Measurements from ENCODE around the gene MSRB1. TPM values are rescaled to one million over a fixed set of nuclear protein-coding genes. Genes with fewer than 3 reads are reported as not detected.
A peak's percentile ranks its signal among the peaks of the same experiment; 100 is the strongest.
"Not testable (repeated sequence)": the region's sequence is repeated elsewhere in the genome, so short reads cannot be mapped to it uniquely, and the experiment has no call there.

Gene MSRB1
- total RNA-seq, 1 experiment from 2014 or later: 5.8 TPM

- Mint-ChIP-seq H3K27ac (ENCODE audit: low read depth, unreplicated experiment) (peak overlapping the region; percentile 95), H3K4me3 (ENCODE audit: unreplicated experiment) (peak overlapping the region; percentile 78), H3K36me3 (ENCODE audit: insufficient read depth, unreplicated experiment) (peaks cover 56% of the 10 kb centered on the region), H3K4me1 (ENCODE audit: insufficient read depth, unreplicated experiment) (peaks cover 20% of the 10 kb centered on the region), H3K9me3 (ENCODE audit: unreplicated experiment) (no peaks in the 10 kb centered on the region), H3K27me3 (ENCODE audit: insufficient read depth, unreplicated experiment) (no peaks in the 10 kb centered on the region)
- CTCF ChIA-PET: interaction anchor here (0.5 to 1.4 kb wide), 5 partner anchors 39 to 103 kb away, joined by 3 to 5 read pairs (median 3); no protein-coding TSS in a partner anchor
- no peak for TF ChIP-seq CTCF (IDR thresholded peaks at IDR 0.05; ENCODE audit: unreplicated experiment)
- intact Hi-C loops (cut with micrococcal nuclease): no loop called here
- POLR2A ChIA-PET: interaction anchor here (0.5 to 8.9 kb wide), 40 partner anchors 8 to 550 kb away, joined by 3 to 72 read pairs (median 6); partner anchors contain the start of genes FAHD1, GFER, HAGH and MSRB1
- DNase-seq (ENCODE audit: unreplicated experiment): no peak
- BruUV-seq (replicated peaks): TSS peak; percentile 74
Measured at GRCh38 chr16:1965396-1966001, 22.5 kb upstream of the MSRB1 start.

GRCh38 chr16:1964506-1965395 lies 21.8 kb upstream of the MSRB1 start, which contains the start of gene RPS2:
Gene RPS2, minus strand, starts transcription at chr16:1964826. Its CDS starts 201 bp downstream, at chr16:1964625.
- Mint-ChIP-seq H3K36me3 (ENCODE audit: insufficient read depth, unreplicated experiment) (peaks cover 60% of the 10 kb centered on the region), H3K27me3 (ENCODE audit: insufficient read depth, unreplicated experiment) (no peaks in the 10 kb centered on the region), H3K9me3 (ENCODE audit: unreplicated experiment) (no peaks in the 10 kb centered on the region), H3K4me3 (ENCODE audit: unreplicated experiment) (peak within 1 kb of the TSS; percentile 78), H3K4me1 (ENCODE audit: insufficient read depth, unreplicated experiment) (peaks cover 23% of the 10 kb centered on the region), H3K27ac (ENCODE audit: low read depth, unreplicated experiment) (peak within 1 kb of the TSS; percentile 95)
- no TSS peak for BruUV-seq (replicated peaks)
- peak; percentile 98 for DNase-seq (ENCODE audit: unreplicated experiment)
- intact Hi-C loops (cut with micrococcal nuclease): no loop called here
- CTCF ChIA-PET: interaction anchor here (0.5 to 1.3 kb wide), 6 partner anchors 39 to 1164 kb away, joined by 3 to 5 read pairs (median 3); no protein-coding TSS in a partner anchor
- TF ChIP-seq CTCF (IDR thresholded peaks at IDR 0.05; ENCODE audit: unreplicated experiment): no peak
- POLR2A ChIA-PET: interaction anchor here (0.6 to 8.9 kb wide), 54 partner anchors 8 to 941 kb away, joined by 3 to 72 read pairs (median 5); partner anchors contain the start of genes ATP6V0C, ECI1, FAHD1 and GFER

GRCh38 chr16:1963806-1964505 lies 21.0 kb upstream of the MSRB1 start:
- peaks cover 60% of the 10 kb centered on the region for H3K36me3 Mint-ChIP-seq (ENCODE audit: insufficient read depth, unreplicated experiment)
- peak overlapping the region; percentile 95 for H3K27ac Mint-ChIP-seq (ENCODE audit: low read depth, unreplicated experiment)
- POLR2A ChIA-PET: interaction anchor here (0.6 to 8.9 kb wide), 49 partner anchors 8 to 550 kb away, joined by 3 to 72 read pairs (median 5); partner anchors contain the start of genes ATP6V0C, ECI1, FAHD1 and GFER
- H3K27me3 Mint-ChIP-seq (ENCODE audit: insufficient read depth, unreplicated experiment): no peaks in the 10 kb centered on the region
- BruUV-seq (replicated peaks): no TSS peak
- DNase-seq (ENCODE audit: unreplicated experiment): no peak
- CTCF ChIA-PET: interaction anchor here (0.5 to 1.3 kb wide), 3 partner anchors 10 to 1165 kb away, joined by 3 to 5 read pairs (median 3); no protein-coding TSS in a partner anchor
- peak overlapping the region; percentile 78 for H3K4me3 Mint-ChIP-seq (ENCODE audit: unreplicated experiment)
- H3K4me1 Mint-ChIP-seq (ENCODE audit: insufficient read depth, unreplicated experiment): peaks cover 23% of the 10 kb centered on the region
- H3K9me3 Mint-ChIP-seq (ENCODE audit: unreplicated experiment): no peaks in the 10 kb centered on the region
- intact Hi-C loops (cut with micrococcal nuclease): no loop called here
- no peak for TF ChIP-seq CTCF (IDR thresholded peaks at IDR 0.05; ENCODE audit: unreplicated experiment)

GRCh38 chr16:1962161-1963153 lies 19.5 kb upstream of the MSRB1 start:
- POLR2A ChIA-PET: interaction anchor here (0.7 to 8.9 kb wide), 12 partner anchors 9 to 1435 kb away, joined by 3 to 72 read pairs (median 10); partner anchors contain the start of genes CAPN15, NOXO1, NTHL1 and NUBP2
- intact Hi-C loops (cut with micrococcal nuclease); H3K27me3 Mint-ChIP-seq (ENCODE audit: insufficient read depth, unreplicated experiment); H3K9me3 Mint-ChIP-seq (ENCODE audit: unreplicated experiment); DNase-seq (ENCODE audit: unreplicated experiment): not testable (repeated sequence)
- Mint-ChIP-seq H3K27ac (ENCODE audit: low read depth, unreplicated experiment) (peak overlapping the region; percentile 95), H3K36me3 (ENCODE audit: insufficient read depth, unreplicated experiment) (peaks cover 60% of the 10 kb centered on the region), H3K4me1 (ENCODE audit: insufficient read depth, unreplicated experiment) (peaks cover 23% of the 10 kb centered on the region), H3K4me3 (ENCODE audit: unreplicated experiment) (peak overlapping the region; percentile 78)
- CTCF ChIA-PET: interaction anchor here (0.7 to 1.3 kb wide), 3 partner anchors 78 to 102 kb away, joined by 3 to 4 read pairs (median 3); no protein-coding TSS in a partner anchor
- BruUV-seq (replicated peaks): TSS peak; percentile 72
